NB4 (cell line): Measurements from ENCODE around the gene GALM.

Experiments
- DNase-seq: peaks from one replicate; pipeline ENCODE4 v3.0.0; 2010; ENCODE audit warnings: low read depth
- H3K4me3 ChIP-seq: one replicate; pipeline ENCODE4 v1.5.1; 2011; ENCODE audit warnings: mild to moderate bottlenecking, low read depth, low read length, moderate library complexity
- MYC ChIP-seq: IDR thresholded peaks from 2 replicates; pipeline ENCODE4 v1.6.1; 2011; ENCODE audit warnings: low read depth, low read length
- POLR2A ChIP-seq: IDR thresholded peaks from 2 replicates; pipeline ENCODE4 v1.6.1; 2011; ENCODE audit warnings: mild to moderate bottlenecking; ENCODE audit not compliant: insufficient read length; ENCODE audit errors: extremely low read depth
- TF ChIP-seq, protein P1 (sequence below): IDR thresholded peaks from 2 replicates; pipeline ENCODE4 v1.6.1; 2011; ENCODE audit warnings: low read depth, low read length
- TF ChIP-seq, protein P2 (sequence below): IDR thresholded peaks from one replicate; pipeline ENCODE4 v1.5.1; 2012; ENCODE audit warnings: low read depth, low read length

GALM gene

DNA sequence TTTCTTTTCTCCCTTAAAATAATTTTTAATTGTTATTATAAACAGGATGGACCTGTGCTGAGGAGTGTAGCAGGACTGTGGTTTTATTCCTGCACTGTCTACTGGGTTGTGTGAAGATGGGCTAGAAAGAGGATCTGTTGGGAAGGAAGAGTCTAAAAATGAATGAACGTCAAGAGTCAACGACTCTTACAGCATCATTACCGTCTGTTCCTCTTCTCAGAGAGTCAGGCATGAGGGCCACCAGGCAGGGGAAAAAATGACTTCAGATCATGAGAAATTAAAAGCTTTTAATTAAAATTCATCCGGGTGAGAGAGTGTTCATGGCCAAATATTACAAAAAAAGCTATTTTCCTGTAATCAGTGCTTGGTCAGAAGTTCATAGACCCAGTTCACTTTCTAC lies 52.7 kb downstream of the GALM start:
- TF ChIP-seq, protein P1, sequence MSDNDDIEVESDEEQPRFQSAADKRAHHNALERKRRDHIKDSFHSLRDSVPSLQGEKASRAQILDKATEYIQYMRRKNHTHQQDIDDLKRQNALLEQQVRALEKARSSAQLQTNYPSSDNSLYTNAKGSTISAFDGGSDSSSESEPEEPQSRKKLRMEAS, result no peak
- TF ChIP-seq POLR2A, result no peak
- TF ChIP-seq, protein P2, sequence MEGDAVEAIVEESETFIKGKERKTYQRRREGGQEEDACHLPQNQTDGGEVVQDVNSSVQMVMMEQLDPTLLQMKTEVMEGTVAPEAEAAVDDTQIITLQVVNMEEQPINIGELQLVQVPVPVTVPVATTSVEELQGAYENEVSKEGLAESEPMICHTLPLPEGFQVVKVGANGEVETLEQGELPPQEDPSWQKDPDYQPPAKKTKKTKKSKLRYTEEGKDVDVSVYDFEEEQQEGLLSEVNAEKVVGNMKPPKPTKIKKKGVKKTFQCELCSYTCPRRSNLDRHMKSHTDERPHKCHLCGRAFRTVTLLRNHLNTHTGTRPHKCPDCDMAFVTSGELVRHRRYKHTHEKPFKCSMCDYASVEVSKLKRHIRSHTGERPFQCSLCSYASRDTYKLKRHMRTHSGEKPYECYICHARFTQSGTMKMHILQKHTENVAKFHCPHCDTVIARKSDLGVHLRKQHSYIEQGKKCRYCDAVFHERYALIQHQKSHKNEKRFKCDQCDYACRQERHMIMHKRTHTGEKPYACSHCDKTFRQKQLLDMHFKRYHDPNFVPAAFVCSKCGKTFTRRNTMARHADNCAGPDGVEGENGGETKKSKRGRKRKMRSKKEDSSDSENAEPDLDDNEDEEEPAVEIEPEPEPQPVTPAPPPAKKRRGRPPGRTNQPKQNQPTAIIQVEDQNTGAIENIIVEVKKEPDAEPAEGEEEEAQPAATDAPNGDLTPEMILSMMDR, result no peak
- no peak for TF ChIP-seq MYC
- H3K4me3 ChIP-seq, result no peak overlapping the region
- no peak for DNase-seq

DNA sequence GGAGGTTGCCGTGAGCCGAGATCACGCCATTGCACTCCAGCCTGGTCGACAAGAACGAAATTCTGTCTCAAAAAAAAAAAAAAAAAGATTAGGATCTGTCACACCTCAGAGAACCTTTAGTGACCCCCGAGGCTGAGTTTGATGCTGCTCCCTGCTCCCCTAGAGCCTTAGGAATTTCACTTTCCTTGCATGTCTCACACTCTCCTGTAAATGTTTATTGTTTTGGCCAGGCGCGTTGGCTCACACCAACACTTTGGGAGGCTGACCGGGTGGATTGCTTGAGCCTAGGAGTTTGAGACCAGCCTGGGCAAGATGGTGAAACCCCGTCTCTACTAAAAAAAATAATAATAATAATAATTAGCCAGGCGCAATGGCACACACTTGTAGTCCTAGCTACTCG lies 53.8 kb downstream of the GALM start:
- DNase-seq, result no peak

GRCh38 chr2:38720613-38721241 lies 54.8 kb downstream of the GALM start:
- no peak overlapping the region for H3K4me3 ChIP-seq
- peak; percentile 24 for DNase-seq
- TF ChIP-seq, protein P1, result no peak
- no peak for TF ChIP-seq POLR2A
- TF ChIP-seq, protein P2, result no peak
- TF ChIP-seq MYC, result no peak

More for the DNA sequence above, 53.8 kb downstream of the GALM start:
- no peak for TF ChIP-seq POLR2A
- TF ChIP-seq MYC, result no peak
- TF ChIP-seq, protein P1, result no peak
- TF ChIP-seq, protein P2, result no peak
- no peak overlapping the region for H3K4me3 ChIP-seq

DNA sequence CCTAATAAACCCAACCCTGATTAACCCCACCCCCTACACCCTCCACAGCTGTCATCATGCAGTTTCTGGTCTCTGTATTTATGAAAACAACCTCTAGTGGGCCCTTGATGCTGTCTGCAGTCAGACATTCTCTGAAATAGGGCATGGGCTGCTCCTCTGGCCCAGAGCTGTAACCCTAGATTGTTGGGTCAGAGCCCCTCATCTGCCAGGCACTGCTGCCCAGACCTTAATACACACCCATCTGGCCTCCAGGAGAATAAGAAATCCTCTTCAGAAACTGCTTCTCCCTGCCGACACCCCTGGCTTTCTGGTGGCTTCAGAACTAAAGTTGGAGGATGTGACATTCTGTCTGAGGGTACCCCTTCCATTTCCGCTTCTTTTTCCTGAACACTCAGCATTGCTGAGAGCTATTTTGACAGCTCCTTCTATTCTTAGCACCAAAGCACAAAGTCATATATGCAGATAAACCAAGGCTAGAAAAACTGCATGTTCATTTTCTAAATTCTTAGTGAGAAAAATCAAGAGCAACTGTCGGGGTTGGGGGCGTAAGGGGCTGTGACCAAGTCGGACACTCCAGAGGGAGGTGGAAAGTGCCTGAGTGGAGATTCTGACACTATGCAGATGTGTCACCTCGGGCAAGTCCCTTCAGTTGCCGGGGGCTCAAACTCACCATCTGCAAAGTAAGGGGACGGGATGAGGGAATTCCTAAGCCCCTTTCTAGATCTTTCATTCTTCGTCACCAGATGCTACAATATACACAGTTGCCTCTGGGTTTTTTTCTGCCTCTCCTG lies 56.6 kb downstream of the GALM start:
- no peak for DNase-seq
- TF ChIP-seq, protein P2, result no peak
- TF ChIP-seq, protein P1, result no peak
- TF ChIP-seq MYC (no peak), POLR2A (no peak)
- H3K4me3 ChIP-seq, result no peak overlapping the region

DNA sequence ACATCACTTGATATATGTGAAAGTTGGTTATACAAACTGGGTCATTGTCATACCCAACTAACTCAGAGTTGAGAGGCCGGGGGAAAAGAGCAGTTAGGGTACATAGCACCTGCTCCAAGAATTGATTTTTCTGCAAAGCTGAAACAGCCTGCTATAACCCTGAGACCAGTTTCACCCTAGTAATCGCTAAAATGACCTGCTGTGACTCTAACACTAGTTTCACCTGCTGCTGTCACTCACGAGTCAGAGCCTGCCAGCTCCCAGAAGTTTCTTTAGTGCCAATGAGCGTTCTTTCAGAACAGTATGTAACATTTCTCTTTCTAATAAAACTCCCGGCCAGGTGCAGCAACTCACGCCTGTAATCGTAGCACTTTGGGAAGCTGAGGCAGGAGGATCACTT lies 57.3 kb downstream of the GALM start:
- H3K4me3 ChIP-seq, result no peak overlapping the region

More for the DNA sequence above, 57.3 kb downstream of the GALM start:
- TF ChIP-seq, protein P2, result no peak
- TF ChIP-seq POLR2A (no peak), MYC (no peak)
- TF ChIP-seq, protein P1, result no peak
- no peak for DNase-seq
